Astrocyte of the spinal cord (primary cell): ENCODE measurements around the gene ACTL10.

Experiments
- DNase-seq: peaks from one replicate; pipeline ENCODE4 v3.0.0; 2011; ENCODE audit warnings: low read depth, low spot score
- H3K4me3 ChIP-seq: 2 replicates; pipeline ENCODE4 v1.5.1; 2011; ENCODE audit warnings: low read depth, mild to moderate bottlenecking, low read length, moderate library complexity
- in situ Hi-C: cut with HindIII; loops from 2 replicates; pipeline ENCODE4 v1.10.0; 2017; ENCODE audit warnings: low sequenced_read_pairs
- TF ChIP-seq, protein P1 (sequence below): IDR thresholded peaks from 2 replicates; pipeline ENCODE4 v1.5.1; 2012; ENCODE audit warnings: low read depth, mild to moderate bottlenecking, low read length, inconsistent platforms

Gene ACTL10

DNA sequence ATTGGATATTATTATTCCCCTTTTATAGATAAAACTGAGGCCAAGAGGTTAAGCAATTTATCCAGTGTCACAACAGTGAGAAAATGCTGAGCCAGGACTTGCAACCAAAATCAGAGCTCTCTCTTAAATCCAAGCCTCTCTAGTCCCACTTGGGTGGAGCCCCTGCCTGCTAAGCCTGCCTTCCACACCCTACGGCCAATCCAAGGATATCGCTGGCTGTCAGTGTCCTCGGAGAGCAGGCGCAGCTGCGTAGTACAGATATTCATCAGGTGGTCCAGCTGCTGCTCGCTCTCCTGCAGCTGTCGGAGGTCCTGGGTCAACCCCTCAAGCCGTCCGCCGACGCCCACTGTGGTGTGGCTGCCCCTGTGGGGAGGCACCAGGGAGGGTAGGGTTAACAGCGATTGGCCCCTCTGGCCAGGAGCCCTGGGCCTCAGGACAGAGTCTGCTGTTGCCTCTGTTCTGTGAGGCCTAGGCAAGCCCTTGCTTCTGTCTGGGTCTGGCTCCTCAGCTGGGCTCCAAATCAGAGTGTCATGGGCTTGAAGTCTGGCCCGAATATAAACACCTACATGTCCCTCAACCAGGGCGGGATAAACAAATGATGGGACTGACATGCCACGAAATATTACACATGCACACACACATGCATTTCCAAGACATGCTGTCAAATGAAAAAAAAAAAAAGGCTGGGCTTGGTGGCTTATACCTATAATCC lies 11.4 kb downstream of the ACTL10 start:
- no peak overlapping the region for H3K4me3 ChIP-seq
- in situ Hi-C loops: no loop called here
- no peak for DNase-seq
- TF ChIP-seq, protein P1, sequence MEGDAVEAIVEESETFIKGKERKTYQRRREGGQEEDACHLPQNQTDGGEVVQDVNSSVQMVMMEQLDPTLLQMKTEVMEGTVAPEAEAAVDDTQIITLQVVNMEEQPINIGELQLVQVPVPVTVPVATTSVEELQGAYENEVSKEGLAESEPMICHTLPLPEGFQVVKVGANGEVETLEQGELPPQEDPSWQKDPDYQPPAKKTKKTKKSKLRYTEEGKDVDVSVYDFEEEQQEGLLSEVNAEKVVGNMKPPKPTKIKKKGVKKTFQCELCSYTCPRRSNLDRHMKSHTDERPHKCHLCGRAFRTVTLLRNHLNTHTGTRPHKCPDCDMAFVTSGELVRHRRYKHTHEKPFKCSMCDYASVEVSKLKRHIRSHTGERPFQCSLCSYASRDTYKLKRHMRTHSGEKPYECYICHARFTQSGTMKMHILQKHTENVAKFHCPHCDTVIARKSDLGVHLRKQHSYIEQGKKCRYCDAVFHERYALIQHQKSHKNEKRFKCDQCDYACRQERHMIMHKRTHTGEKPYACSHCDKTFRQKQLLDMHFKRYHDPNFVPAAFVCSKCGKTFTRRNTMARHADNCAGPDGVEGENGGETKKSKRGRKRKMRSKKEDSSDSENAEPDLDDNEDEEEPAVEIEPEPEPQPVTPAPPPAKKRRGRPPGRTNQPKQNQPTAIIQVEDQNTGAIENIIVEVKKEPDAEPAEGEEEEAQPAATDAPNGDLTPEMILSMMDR: no peak

DNA sequence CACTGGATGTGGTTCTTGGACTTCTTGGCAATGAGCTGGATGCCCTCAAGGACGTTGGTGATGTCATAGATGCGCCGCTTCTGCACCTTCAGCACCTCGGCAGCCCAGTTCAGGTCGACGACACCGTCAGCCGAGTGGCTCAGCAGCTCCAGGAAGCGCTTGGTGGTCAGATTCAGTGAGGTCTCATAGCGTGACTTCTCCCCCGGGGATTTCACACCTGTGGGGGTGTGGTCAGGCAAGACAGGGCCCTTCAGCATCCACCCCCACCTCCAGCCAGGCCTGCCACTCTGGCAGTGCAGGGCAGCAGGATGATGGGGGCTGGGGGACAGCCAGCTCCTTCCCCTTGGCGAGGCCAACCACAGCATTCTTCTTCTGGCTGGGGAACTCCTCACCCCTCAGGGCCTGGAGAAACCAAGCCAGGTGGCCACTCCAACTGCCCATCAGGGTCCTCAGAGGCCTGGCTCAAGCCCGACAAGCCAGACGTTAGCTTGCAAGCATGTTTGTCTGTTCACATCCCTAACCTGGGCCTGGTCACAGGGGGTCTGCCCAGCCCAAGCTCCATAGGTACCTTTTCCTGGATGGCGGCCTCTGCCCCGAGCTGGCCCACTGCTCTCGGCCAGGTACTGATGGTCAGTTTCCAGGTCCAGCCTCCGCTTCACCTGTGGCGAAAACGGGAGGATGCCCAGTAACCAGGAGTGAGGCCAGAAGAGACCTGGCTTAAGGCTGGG lies 13.2 kb downstream of the ACTL10 start:
- in situ Hi-C loops: no loop called here
- TF ChIP-seq, protein P1: no peak
- H3K4me3 ChIP-seq: no peak overlapping the region
- no peak for DNase-seq

DNA sequence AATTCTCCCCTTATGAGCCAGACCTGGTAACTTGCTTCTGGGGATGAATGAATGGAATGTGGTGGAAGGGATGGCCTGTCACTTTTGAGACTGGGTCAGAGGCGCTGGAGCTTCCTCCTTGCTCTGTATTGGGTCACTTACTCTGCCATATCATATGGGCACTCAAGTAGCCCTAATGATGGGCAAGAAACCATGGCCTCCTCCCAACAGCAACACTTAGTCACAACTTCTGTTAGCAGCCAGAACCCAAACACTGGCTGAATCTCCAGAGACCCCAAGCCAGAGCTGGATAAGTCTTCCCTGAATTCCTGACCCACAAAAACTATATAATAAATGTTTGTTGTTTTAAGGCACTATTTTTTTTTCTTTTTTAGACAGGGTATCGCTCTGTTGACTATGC lies 13.9 kb downstream of the ACTL10 start:
- H3K4me3 ChIP-seq: no peak overlapping the region
- no peak for DNase-seq
- in situ Hi-C loops: no loop called here
- TF ChIP-seq, protein P1: no peak

DNA sequence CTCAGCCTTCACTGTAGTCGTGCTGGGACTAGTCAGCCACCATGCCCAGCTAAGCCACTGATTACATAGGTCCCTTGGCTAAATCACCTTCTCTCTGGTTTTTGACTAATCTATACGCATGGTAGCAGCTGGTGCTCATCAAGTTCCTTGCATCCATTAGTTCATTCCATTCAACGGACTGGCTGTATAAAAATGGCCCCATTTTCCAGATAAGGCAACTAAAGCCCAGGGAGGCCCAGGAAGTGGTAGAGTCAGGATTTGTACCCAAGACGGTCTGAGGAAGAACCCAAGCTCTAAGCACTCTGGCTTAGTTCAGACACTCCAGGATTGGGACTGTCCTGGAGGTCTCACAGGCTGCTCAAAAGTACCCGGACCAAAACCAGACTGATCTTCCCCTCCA lies 14.5 kb downstream of the ACTL10 start:
- H3K4me3 ChIP-seq: no peak overlapping the region
- in situ Hi-C loops: no loop called here
- TF ChIP-seq, protein P1: no peak
- no peak for DNase-seq

DNA sequence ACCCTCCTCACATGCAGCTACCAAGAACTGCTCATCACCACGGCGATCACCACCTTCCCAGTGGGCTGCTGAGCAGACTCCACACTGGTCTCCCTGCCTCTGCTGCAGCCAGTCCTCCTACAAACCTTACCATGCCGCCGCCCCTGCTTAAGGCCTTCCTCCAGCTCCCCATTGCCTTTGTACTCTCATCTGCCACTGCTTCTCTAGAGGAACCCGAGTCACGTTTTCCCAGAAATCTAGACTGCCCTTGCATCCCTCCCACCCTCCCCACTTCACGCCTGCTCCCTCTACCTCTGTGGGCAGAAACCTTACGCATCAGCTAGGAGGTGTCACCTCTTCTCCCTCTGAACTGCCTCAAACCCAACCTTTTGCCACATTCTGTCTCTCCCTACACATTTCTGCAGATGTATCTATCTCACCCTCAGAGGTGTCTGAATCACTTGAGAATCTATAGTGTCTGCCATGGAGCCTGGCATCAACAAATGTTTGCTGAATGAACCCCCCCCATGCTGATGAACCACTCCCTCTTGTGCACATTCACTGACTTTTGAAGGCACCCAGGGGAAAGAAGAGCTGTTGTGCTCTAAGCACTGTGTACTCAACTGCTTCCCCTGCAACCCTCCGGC lies 15.1 kb downstream of the ACTL10 start:
- no peak overlapping the region for H3K4me3 ChIP-seq
- DNase-seq: no peak
- in situ Hi-C loops: no loop called here
- TF ChIP-seq, protein P1: no peak

DNA sequence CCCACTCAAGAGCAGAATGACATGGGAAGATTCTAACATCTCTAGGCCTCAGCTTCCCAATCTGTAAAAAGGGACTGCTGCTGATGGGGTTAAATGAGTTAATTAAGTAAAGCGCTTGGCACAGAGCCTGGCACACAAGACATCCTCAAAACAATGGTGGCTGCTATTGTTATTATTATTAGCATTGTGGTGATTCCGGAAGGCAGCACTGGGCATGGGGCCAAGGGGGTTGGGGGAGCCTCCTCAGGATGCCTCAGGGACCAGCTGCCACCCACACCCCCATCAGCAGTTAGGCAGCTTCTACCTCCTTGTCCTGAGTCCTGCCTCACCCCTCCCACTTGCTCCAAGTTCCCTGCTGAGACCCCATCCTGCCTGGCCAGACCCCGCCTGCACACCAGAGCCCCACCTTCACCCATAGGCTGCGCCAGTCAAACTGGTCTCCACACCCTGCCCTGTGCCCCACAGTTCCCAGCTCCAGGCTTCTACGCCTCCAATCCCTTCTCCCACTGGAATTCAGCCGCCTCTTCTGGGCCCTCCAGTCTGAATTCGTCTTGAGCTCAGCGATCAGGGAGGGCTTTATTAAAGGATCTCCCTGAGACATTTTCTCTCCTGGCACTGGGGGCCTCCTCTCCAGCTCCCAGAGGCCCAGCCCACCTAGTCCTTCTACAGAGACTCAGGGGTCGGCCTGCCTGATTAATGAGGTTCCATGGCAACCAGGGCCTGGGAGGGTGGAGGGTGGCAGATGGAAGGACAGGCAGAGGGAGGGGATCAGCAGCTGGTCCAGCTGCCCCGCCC lies 18.0 kb downstream of the ACTL10 start:
- H3K4me3 ChIP-seq: no peak overlapping the region
- TF ChIP-seq, protein P1: no peak
- in situ Hi-C loops: no loop called here

More for the DNA sequence above, 18.0 kb downstream of the ACTL10 start:
- DNase-seq: no peak
